GM04503 (cell line): ENCODE results near the gene KCNJ15.
"Not testable (repeated sequence)": the region's sequence is repeated elsewhere in the genome, so short reads cannot be mapped to it uniquely, and the experiment has no call there.

ENCODE experiments used
- DNase-seq: peaks from one replicate; pipeline ENCODE4 v3.0.0-alpha.2; 2012; ENCODE audit warnings: low read depth

Gene KCNJ15

GRCh38 chr21:38256599-38257302 lies at the start of gene KCNJ15:
KCNJ15 (plus strand) TSS chr21:38256991; CDS start chr21:38299262, 42,271 bp downstream.
- no peak for DNase-seq

DNA sequence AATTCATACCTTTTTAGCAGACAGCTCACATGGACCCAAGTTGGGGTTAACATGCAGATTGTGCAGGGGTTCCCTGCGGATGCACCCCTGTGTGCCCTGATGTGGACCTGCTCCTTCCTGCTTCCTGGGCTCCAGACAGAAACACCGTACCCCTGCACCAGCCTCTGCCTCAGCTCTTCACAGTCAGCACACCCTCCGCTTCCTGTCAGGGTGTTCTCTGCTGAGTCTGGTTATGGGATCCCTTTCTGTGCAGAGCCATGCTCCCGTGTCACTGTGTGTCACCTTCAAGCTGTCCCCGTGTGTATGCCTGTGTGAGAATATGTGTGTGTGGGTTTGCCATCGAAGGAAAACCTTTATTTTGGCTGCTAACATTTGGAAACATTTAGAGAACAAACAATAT lies 48.7 kb upstream of the KCNJ15 start:
- no peak for DNase-seq

DNA sequence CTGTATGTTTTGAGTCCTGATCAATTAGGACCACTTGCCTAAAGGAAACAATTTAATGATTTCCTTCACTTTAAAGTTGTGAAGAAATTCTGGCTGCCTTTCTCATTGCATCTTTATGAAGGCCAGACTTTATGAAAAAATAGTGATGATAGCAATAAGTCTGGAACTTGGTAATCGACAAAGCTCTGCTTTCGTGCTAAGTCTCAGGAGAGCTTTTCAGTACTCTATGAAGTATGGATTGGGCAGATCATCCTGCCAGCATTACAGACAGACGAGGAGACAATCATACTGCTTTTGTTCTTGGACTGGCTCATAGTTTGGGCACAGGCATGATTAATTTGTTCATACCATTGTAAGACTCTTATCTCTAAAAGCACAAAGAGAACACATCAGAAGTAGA lies 45.5 kb upstream of the KCNJ15 start:
- DNase-seq = no peak

GRCh38 chr21:38212706-38213105 lies 44.1 kb upstream of the KCNJ15 start:
- no peak for DNase-seq

GRCh38 chr21:38219049-38219628 lies 37.7 kb upstream of the KCNJ15 start:
- DNase-seq = no peak

- DNase-seq = no peak
Observed at GRCh38 chr21:38220270-38220737, 36.5 kb upstream of the KCNJ15 start.

GRCh38 chr21:38221594-38221993 lies 35.2 kb upstream of the KCNJ15 start:
- DNase-seq = no peak

DNA sequence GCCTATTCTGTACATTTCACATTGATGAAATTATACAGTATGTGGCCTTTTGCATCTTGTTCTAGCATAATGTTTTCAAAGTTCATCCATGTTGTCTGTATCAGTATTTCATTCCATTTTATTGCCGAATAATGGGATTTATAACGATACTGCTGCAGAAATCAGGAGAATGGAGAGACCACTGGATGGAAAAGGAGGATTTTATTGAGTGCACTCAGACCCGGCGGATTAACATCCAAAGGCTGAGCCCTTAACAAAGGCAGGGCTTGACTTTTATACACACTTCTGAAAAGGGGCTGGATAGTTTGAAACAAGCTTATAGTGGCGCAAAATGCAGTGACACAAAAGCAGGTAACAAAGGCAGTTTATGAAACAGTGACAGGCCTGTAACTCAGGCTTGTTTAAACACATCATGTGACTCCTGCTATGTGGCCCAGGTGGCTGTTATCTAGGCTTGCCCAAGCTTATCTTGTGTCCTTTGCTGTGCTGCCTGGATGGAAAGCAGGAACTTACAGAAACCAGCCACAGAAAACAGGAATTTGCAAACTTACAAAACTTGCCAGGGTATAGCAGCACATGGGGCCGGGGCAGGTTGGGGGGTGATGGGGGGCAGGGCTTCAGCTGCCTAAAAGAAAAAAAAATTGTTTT lies 32.8 kb upstream of the KCNJ15 start:
- no peak for DNase-seq

DNA sequence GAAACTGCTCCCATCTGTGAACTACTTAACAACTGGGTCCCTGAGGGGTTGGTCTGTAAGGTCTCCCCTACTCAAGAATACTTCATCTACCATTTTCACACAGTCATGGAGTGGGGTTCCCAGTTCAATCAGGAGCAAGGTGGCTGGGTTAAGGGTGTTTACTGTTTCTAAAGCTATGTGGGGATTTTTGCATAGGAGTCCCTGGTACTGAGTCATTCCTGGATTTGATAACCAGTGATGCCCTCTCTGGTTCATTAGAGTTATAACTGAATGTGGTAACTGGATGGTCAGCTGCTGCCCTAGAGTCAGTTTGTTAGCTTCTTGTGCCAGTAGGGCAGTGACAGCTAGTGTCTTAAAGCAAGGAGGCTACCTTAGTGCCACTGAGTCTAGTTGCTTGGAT lies 29.4 kb upstream of the KCNJ15 start:
- no peak for DNase-seq

- no peak for DNase-seq
Observed at GRCh38 chr21:38228115-38228514, 28.7 kb upstream of the KCNJ15 start.

- DNase-seq = no peak
Observed at GRCh38 chr21:38228537-38228936, 28.3 kb upstream of the KCNJ15 start.

- no peak for DNase-seq
Observed at GRCh38 chr21:38229260-38229877, 27.4 kb upstream of the KCNJ15 start.

DNA sequence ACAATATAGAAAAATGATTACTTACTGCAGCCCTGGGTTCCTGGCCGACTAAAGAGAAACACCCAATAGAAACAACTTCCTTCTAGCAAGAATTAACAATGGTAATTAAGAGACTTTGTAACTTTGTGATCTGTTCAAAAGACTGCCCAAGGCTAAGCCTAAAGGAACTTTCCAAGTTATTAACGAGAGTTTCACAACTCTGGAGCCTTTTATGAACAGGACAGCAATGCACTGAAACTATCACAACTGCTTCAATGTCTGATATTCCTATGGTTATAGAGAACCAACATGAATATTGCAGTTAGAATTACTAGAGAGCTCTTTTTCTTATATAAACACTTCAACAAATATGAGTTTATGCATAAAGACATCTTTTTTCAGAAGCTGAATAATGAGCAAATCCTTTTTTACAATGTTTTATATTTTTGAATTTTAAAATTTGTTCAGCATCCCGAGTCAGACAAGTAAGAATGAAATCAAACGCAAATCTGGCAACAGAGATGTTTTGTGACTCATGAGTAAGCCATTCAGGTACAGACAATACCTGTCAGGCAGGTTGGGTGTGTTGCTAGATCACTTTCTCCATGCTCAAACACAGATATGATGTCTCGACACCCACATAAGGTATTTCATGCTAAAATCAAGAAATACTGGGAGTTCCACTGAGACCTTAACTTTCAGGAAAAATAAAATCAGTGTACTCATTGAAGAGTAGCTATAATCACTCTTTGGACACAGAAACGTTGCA lies 22.2 kb upstream of the KCNJ15 start:
- no peak for DNase-seq

DNA sequence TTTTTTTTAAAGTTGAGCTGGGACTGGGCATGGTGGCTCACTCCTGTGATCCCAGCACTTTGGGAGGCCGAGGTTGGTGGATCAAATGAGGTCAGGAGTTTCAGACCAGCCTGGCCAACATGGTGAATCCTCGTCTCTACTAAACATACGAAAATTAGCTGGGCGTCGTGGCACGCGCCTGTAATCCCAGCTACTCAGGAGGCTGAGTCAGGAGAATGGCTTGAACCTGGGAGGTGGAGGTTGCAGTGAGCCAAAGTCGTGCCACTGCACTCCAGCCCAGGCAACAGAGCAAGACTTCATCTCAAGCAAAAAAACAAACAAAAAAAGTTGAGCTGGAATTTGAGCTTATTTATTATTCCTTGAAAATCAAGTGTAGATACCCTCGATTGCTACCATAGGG lies 21.5 kb upstream of the KCNJ15 start:
- not testable (repeated sequence) for DNase-seq

DNA sequence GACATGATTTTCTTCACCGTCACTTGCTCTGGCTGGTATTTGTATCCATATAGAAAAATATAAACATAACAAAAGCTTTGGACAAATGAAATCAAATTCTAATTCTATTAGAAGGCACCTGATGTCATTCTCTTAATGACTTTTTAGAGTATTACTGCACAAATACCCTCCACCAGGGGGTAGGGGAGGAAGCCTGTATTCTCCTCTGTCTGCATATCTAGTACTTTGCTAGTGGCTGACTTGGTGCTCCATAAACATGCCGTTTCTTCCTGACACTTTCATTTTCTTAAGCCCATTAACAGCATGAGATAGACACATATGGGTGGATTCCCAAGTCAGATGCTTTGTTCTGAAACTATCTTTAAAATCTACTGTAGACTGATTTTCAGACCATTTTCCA lies 20.6 kb upstream of the KCNJ15 start:
- DNase-seq = no peak

- no peak for DNase-seq
Observed at GRCh38 chr21:38239672-38240071, 17.1 kb upstream of the KCNJ15 start.

DNA sequence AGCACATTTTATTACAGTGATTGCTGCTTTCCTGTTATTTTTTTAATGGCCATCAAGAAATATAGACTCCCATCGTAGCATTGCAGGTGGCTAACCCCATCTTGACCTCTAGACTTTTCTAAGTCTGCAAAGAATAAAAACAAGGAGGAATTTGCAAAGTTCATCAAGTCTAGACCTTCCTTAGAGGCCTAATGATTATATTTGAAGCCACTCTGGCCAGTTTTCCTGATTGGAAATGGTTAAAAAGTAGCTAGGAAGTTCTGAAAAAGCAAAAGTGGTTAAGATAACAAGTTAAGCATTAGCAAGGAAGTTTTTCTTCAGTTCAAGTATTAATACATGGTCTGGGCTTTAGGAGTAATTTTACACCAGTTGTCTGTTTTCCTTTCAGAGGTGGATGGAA lies 16.7 kb upstream of the KCNJ15 start:
- DNase-seq = no peak

GRCh38 chr21:38241029-38241740 lies 15.6 kb upstream of the KCNJ15 start:
- DNase-seq = peak; percentile 46

DNA sequence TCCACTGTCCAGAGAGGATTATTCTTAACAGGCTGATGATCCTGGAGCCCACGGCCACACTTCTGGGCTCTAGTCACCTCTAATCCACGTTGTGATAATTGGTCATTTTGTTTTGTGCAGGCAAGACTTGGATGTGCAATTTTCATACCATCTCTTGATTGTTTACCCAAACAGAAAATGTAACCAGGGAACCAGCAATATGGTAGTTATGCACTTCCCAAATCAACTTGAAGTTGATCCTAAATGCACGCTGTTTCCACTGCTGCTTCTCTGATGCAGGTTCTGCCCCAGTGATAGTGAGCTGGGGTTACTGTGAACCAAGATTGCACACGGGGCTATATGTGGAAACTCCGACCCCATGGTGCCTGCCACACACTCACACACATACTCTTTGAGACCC lies 14.7 kb upstream of the KCNJ15 start:
- DNase-seq = no peak

GRCh38 chr21:38243732-38244406 lies 12.9 kb upstream of the KCNJ15 start:
- no peak for DNase-seq

GRCh38 chr21:38244407-38244787 lies 12.4 kb upstream of the KCNJ15 start:
- no peak for DNase-seq
